H9 (cell line): ENCODE measurements around the gene TUNAR. TPM values are rescaled to one million over a fixed set of nuclear protein-coding genes. Genes with fewer than 3 reads are reported as not detected.

Experiments used
- DNase-seq: peaks from one replicate; pipeline ENCODE4 v3.0.0-alpha.2; 2017
- H2AFZ ChIP-seq: one replicate; pipeline ENCODE4 v1.6.1; 2013; ENCODE audit warnings: mild to moderate bottlenecking, low read length, control low read depth, moderate library complexity
- H2AK5ac ChIP-seq: 2 replicates; pipeline ENCODE4 v1.6.1; 2013; ENCODE audit warnings: low read length, control low read depth, mixed read lengths; ENCODE audit not compliant: insufficient read length
- H2BK120ac ChIP-seq: one replicate; pipeline ENCODE4 v1.6.1; 2013; ENCODE audit warnings: low read depth, mild to moderate bottlenecking, low read length, control low read depth, inconsistent platforms; ENCODE audit not compliant: poor library complexity, severe bottlenecking
- H2BK12ac ChIP-seq: 2 replicates; pipeline ENCODE4 v1.6.1; 2013; ENCODE audit warnings: low read length, control low read depth, mixed read lengths, low read depth; ENCODE audit not compliant: insufficient read length
- H2BK15ac ChIP-seq: 2 replicates; pipeline ENCODE4 v1.6.1; 2013; ENCODE audit warnings: low read depth, low read length, control low read depth
- H2BK20ac ChIP-seq: one replicate; pipeline ENCODE4 v1.6.1; 2013; ENCODE audit warnings: low read depth, mild to moderate bottlenecking, low read length, control low read depth, inconsistent platforms; ENCODE audit not compliant: poor library complexity, severe bottlenecking
- H2BK5ac ChIP-seq: 2 replicates; pipeline ENCODE4 v1.6.1; 2013; ENCODE audit warnings: low read length, control low read depth, mixed read lengths; ENCODE audit not compliant: insufficient read length
- H3K14ac ChIP-seq: 2 replicates; pipeline ENCODE4 v1.6.1; 2013; ENCODE audit warnings: low read length, control low read depth; ENCODE audit not compliant: insufficient read depth
- H3K18ac ChIP-seq: 2 replicates; pipeline ENCODE4 v1.6.1; 2013; ENCODE audit warnings: low read depth, mild to moderate bottlenecking, mixed read lengths, low read length, control low read depth; ENCODE audit not compliant: insufficient read length
- H3K23ac ChIP-seq: 2 replicates; pipeline ENCODE4 v1.6.1; 2013; ENCODE audit warnings: low read length, control low read depth, mixed read lengths, low read depth; ENCODE audit not compliant: insufficient read length
- H3K23me2 ChIP-seq: 2 replicates; pipeline ENCODE4 v1.6.1; 2013; ENCODE audit warnings: low read depth, mild to moderate bottlenecking, mixed read lengths, low read length, control low read depth; ENCODE audit not compliant: insufficient read length, poor library complexity, severe bottlenecking
- H3K27ac ChIP-seq: 2 replicates; pipeline ENCODE4 v1.5.1; 2013; ENCODE audit warnings: low read length, control low read depth, mixed read lengths, low read depth; ENCODE audit not compliant: insufficient read length
- H3K27me3 ChIP-seq: 2 replicates; pipeline ENCODE4 v1.6.1; 2013; ENCODE audit warnings: low read length, control low read depth, inconsistent platforms; ENCODE audit not compliant: insufficient read depth
- H3K4ac ChIP-seq: 2 replicates; pipeline ENCODE4 v1.6.1; 2013; ENCODE audit warnings: low read depth, mild to moderate bottlenecking, control low read depth, inconsistent platforms, low read length, moderate library complexity
- H3K4me1 ChIP-seq: 2 replicates; pipeline ENCODE4 v1.6.1; 2013; ENCODE audit warnings: low read length, control low read depth, inconsistent platforms; ENCODE audit not compliant: insufficient read depth
- H3K4me2 ChIP-seq: 2 replicates; pipeline ENCODE4 v1.6.1; 2013; ENCODE audit warnings: low read length, control low read depth, mixed read lengths; ENCODE audit not compliant: insufficient read length, insufficient read depth
- H3K56ac ChIP-seq: 2 replicates; pipeline ENCODE4 v1.6.1; 2013; ENCODE audit warnings: low read depth, mild to moderate bottlenecking, mixed read lengths, low read length, control low read depth; ENCODE audit not compliant: insufficient read length
- H3K79me1 ChIP-seq: 2 replicates; pipeline ENCODE4 v1.6.1; 2013; ENCODE audit warnings: low read depth, mild to moderate bottlenecking, moderate library complexity, low read length, control low read depth, inconsistent platforms; ENCODE audit not compliant: insufficient read depth, poor library complexity, severe bottlenecking
- H3K79me2 ChIP-seq: 2 replicates; pipeline ENCODE4 v1.6.1; 2013; ENCODE audit warnings: low read length, control low read depth, inconsistent platforms; ENCODE audit not compliant: insufficient read depth
- H3K9ac ChIP-seq: 2 replicates; pipeline ENCODE4 v1.6.1; 2013; ENCODE audit warnings: low read length, control low read depth, mixed read lengths; ENCODE audit not compliant: insufficient read length; ENCODE audit errors: extremely low read depth
- H3K9me3 ChIP-seq: one replicate; pipeline ENCODE4 v1.6.1; 2013; ENCODE audit warnings: low read depth, low read length, inconsistent platforms; ENCODE audit not compliant: control insufficient read depth
- H3T11ph ChIP-seq: one replicate; pipeline ENCODE4 v1.6.1; 2013; ENCODE audit warnings: mild to moderate bottlenecking, low read length, control low read depth, inconsistent platforms
- H4K20me1 ChIP-seq: one replicate; pipeline ENCODE4 v1.6.1; 2013; ENCODE audit not compliant: control insufficient read depth, insufficient read length, insufficient read depth
- H4K5ac ChIP-seq: 2 replicates; pipeline ENCODE4 v1.6.1; 2013; ENCODE audit warnings: low read depth, mild to moderate bottlenecking, mixed read lengths, low read length, control low read depth; ENCODE audit not compliant: insufficient read length
- H4K8ac ChIP-seq: replicated peaks from 2 replicates; pipeline ENCODE4 v1.6.1; 2013; ENCODE audit warnings: low read length, control low read depth, mixed read lengths, low read depth; ENCODE audit not compliant: insufficient read length
- H4K91ac ChIP-seq: 2 replicates; pipeline ENCODE4 v1.6.1; 2013; ENCODE audit warnings: low read depth, mild to moderate bottlenecking, moderate library complexity, mixed read lengths, low read length, control low read depth; ENCODE audit not compliant: insufficient read length
- H3K27ac Mint-ChIP-seq, 3 experiments: 2 replicates in 2 of 3; 3 replicates in 1 of 3; pipeline ENCODE4 v1.8.0; 2020 to 2021; ENCODE audit warnings: mixed read lengths in 3 of 3, mild to moderate bottlenecking in 1 of 3, moderate library complexity in 1 of 3
- H3K27me3 Mint-ChIP-seq: 2 replicates; pipeline ENCODE4 v1.8.0; 2021; ENCODE audit warnings: low read depth, mild to moderate bottlenecking, moderate library complexity, mixed read lengths
- H3K36me3 Mint-ChIP-seq, 3 experiments: 2 replicates in 2 of 3; 3 replicates in 1 of 3; pipeline ENCODE4 v1.8.0; 2020 to 2021; ENCODE audit warnings: low read depth in 3 of 3, mixed read lengths in 3 of 3; ENCODE audit not compliant: insufficient read depth in 1 of 3
- H3K4me1 Mint-ChIP-seq, 2 experiments: 2 replicates each; pipeline ENCODE4 v1.8.0; 2020; ENCODE audit warnings: mixed read lengths in 2 of 2
- H3K4me3 Mint-ChIP-seq, 2 experiments: 2 replicates in 1 of 2; 3 replicates in 1 of 2; pipeline ENCODE4 v1.8.0; 2020 to 2021; ENCODE audit warnings: mild to moderate bottlenecking in 2 of 2, mixed read lengths in 2 of 2, moderate library complexity in 1 of 2
- H3K9me3 Mint-ChIP-seq, 2 experiments: 2 replicates in 1 of 2; 3 replicates in 1 of 2; pipeline ENCODE4 v1.8.0; 2020; ENCODE audit warnings: mild to moderate bottlenecking in 2 of 2, mixed read lengths in 2 of 2, moderate library complexity in 1 of 2
- CTCF ChIP-seq: fragments of 200-600 bp; sonication (generic); conservative IDR thresholded peaks from 3 replicates; pipeline ENCODE4 v1.8.0; 2021; ENCODE audit warnings: antibody characterized with exemption, mild to moderate bottlenecking
- WGBS: extraction: QIAGEN DNeasy Blood & Tissue Kit; methylation state at CpG from one replicate; pipeline ENCODE4 v1.1.7; 2013; ENCODE audit warnings: missing lambda C conversion rate, low lambda C conversion rate, mixed read lengths; ENCODE audit not compliant: insufficient read length; ENCODE audit errors: extremely low coverage; 5-methylcytosine and 5-hydroxymethylcytosine counted together
- total RNA-seq: library from RNA; stranded (reverse); gene quantifications from 2 replicates; pipeline ENCODE4 v1.2.1, GENCODE V29; 2021

The TUNAR gene
- total RNA-seq, 1 experiment from 2014 or later = 26.2 TPM

DNA sequence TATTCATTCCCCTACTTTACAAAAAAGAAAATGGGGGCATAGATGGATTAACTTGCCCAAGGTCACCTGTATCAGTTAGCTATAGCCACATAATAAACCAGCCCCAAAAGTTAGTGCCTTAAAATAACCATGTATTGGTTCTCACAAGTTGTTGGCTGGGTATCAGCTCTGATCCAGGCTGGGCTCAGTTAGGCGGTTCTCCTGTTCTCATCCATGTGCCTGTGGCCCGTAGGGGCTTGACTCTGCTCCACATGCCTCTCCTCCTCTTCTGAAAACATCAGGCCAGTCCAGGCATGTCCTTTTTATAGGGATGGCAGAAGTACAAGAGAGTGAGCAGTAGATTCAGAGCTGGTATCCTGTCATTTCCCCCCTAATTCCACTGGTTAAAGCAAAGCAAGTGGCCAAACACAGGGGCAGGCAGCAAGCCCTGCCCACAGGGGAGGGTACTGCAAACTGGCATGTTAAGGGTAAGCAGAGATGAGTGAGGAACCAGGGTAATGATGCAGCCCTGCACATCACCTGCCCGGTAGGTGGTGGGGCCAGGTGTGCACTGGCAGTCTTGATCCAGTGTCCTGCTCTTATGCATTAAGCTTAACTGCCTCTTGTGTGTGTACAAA is 47.9 kb upstream of the TUNAR start:
- Histone ChIP-seq H3K27me3 (no peaks in the 10 kb centered on the region), H2BK20ac (no peak overlapping the region), H3K4ac (no peak overlapping the region), H2BK120ac (no peak overlapping the region), H2AFZ (no peak overlapping the region), H3K14ac (no peak overlapping the region), H4K5ac (no peak overlapping the region), H3K23ac (no peak overlapping the region), H2BK15ac (no peak overlapping the region), H2BK5ac (no peak overlapping the region), H3K4me2 (no peak overlapping the region), H3T11ph (no peak overlapping the region), H2AK5ac (no peak overlapping the region), H3K18ac (no peak overlapping the region), H4K20me1 (no peaks in the 10 kb centered on the region), H3K56ac (no peak overlapping the region), H3K27ac (no peak overlapping the region), H3K4me1 (no peaks in the 10 kb centered on the region), H3K79me2 (no peaks in the 10 kb centered on the region), H3K9ac (no peak overlapping the region), H4K91ac (no peak overlapping the region), H3K9me3 (no peaks in the 10 kb centered on the region), H4K8ac (no peak overlapping the region), H2BK12ac (no peak overlapping the region), H3K79me1 (no peaks in the 10 kb centered on the region), H3K23me2 (no peaks in the 10 kb centered on the region)
- no peak overlapping the region for H3K27ac Mint-ChIP-seq
- peaks cover 7 to 9% of the 10 kb centered on the region in 2 experiments; a peak in 4 of 5 replicates for H3K9me3 Mint-ChIP-seq
- DNase-seq = peak; percentile 5
- peaks cover 17% of the 10 kb centered on the region; the same call in 1 of the 2 replicates for H3K27me3 Mint-ChIP-seq
- H3K4me1 Mint-ChIP-seq = peaks cover 16 to 21% of the 10 kb centered on the region in 2 experiments
- peaks cover 0 to 8% (median 0%) of the 10 kb centered on the region in 3 experiments; a peak in 1 of 7 replicates for H3K36me3 Mint-ChIP-seq
- no peak overlapping the region for H3K4me3 Mint-ChIP-seq
- TF ChIP-seq CTCF = no peak
- no CpG with 5 or more reads among the region's 3 CpGs for WGBS
